MM.1S (cell line): Measurements from ENCODE around the gene ATP5F1E.

Experiments
- DNase-seq: peaks from one replicate; pipeline ENCODE4 v3.0.0-alpha.2; 2015
- H2AFZ ChIP-seq: fragments of 300-600 bp; sonication (generic); 2 replicates; pipeline ENCODE4 v1.6.0; 2016; ENCODE audit warnings: antibody characterized with exemption, low read length
- H3F3A ChIP-seq: fragments of 300-600 bp; sonication (generic); 2 replicates; pipeline ENCODE4 v1.6.1; 2016; ENCODE audit warnings: mild to moderate bottlenecking, antibody characterized with exemption, low read length, moderate library complexity, mixed read lengths; ENCODE audit not compliant: insufficient read depth
- H3K27ac ChIP-seq: fragments of 300-600 bp; sonication (generic); 2 replicates; pipeline ENCODE4 v1.5.1; 2016; ENCODE audit warnings: mild to moderate bottlenecking, low read length
- H3K27me3 ChIP-seq: fragments of 300-600 bp; sonication (generic); replicated peaks from 2 replicates; pipeline ENCODE4 v1.6.0; 2016; ENCODE audit warnings: low read length; ENCODE audit not compliant: insufficient read depth
- H3K36me3 ChIP-seq: fragments of 300-600 bp; sonication (generic); replicated peaks from 2 replicates; pipeline ENCODE4 v1.6.1; 2016; ENCODE audit warnings: mild to moderate bottlenecking, low read length, mixed read lengths; ENCODE audit not compliant: insufficient read depth
- H3K4me1 ChIP-seq: fragments of 300-600 bp; sonication (generic); 2 replicates; pipeline ENCODE4 v1.6.1; 2016; ENCODE audit warnings: low read length, mixed read lengths
- H3K4me2 ChIP-seq: fragments of 300-600 bp; sonication (generic); 2 replicates; pipeline ENCODE4 v1.6.0; 2016; ENCODE audit warnings: low read depth, low read length
- H3K4me3 ChIP-seq: fragments of 300-600 bp; sonication (generic); 2 replicates; pipeline ENCODE4 v1.5.1; 2016; ENCODE audit warnings: low read length, mixed read lengths
- H3K79me2 ChIP-seq: fragments of 300-600 bp; sonication (generic); 2 replicates; pipeline ENCODE4 v1.6.1; 2016; ENCODE audit warnings: mixed run types, low read length, mixed read lengths
- H3K9ac ChIP-seq: fragments of 300-600 bp; sonication (generic); 2 replicates; pipeline ENCODE4 v1.6.1; 2016; ENCODE audit warnings: low read length, mixed read lengths
- H3K9me2 ChIP-seq: fragments of 300-600 bp; sonication (generic); replicated peaks from 2 replicates; pipeline ENCODE4 v1.6.1; 2016; ENCODE audit warnings: mild to moderate bottlenecking, low read length, mixed read lengths; ENCODE audit not compliant: insufficient read depth
- H3K9me3 ChIP-seq: fragments of 300-600 bp; sonication (generic); replicated peaks from 2 replicates; pipeline ENCODE4 v1.6.1; 2016; ENCODE audit warnings: mild to moderate bottlenecking, low read length, mixed read lengths; ENCODE audit not compliant: insufficient read depth
- H4K20me1 ChIP-seq: fragments of 300-600 bp; sonication (generic); 2 replicates; pipeline ENCODE4 v1.6.1; 2016; ENCODE audit warnings: mild to moderate bottlenecking, low read length, moderate library complexity, mixed read lengths; ENCODE audit not compliant: insufficient read depth
- CTCF ChIP-seq: fragments of 300-600 bp; sonication (generic); IDR thresholded peaks from 2 replicates; pipeline ENCODE4 v1.5.1; 2016; ENCODE audit warnings: antibody characterized with exemption, low read length, mixed read lengths
- EZH2 ChIP-seq: fragments of 300-600 bp; sonication (generic); optimal IDR thresholded peaks from 2 replicates; pipeline ENCODE3; 2017; ENCODE audit warnings: low read depth, mild to moderate bottlenecking, antibody characterized with exemption, low read length, mixed read lengths
- EZH2phosphoT487 ChIP-seq: fragments of 300-600 bp; sonication (generic); IDR thresholded peaks from 2 replicates; pipeline ENCODE4 v1.6.1; 2018; ENCODE audit warnings: antibody characterized with exemption, low read length

Gene ATP5F1E

GRCh38 chr20:59025086-59025485 lies 7.0 kb downstream of the ATP5F1E start:
- Histone ChIP-seq H3K4me1 (peaks cover 12% of the 10 kb centered on the region), H3K4me2 (no peak overlapping the region), H3K9ac (no peak overlapping the region), H3K9me3 (no peaks in the 10 kb centered on the region), H3K79me2 (peaks cover 62% of the 10 kb centered on the region), H3K9me2 (no peaks in the 10 kb centered on the region), H3K4me3 (no peak overlapping the region), H3K27ac (no peak overlapping the region), H4K20me1 (peaks cover 17% of the 10 kb centered on the region), H3K36me3 (peaks cover 10% of the 10 kb centered on the region; the same call in 1 of the 2 replicates), H2AFZ (no peak overlapping the region), H3F3A (no peaks in the 10 kb centered on the region; the same call in 1 of the 2 replicates), H3K27me3 (no peaks in the 10 kb centered on the region)
- DNase-seq: no peak
- TF ChIP-seq EZH2phosphoT487 (no peak), CTCF (no peak), EZH2 (no peak)

GRCh38 chr20:59024111-59024530 lies 8.0 kb downstream of the ATP5F1E start:
- H3F3A ChIP-seq: no peaks in the 10 kb centered on the region; the same call in 1 of the 2 replicates
- no peaks in the 10 kb centered on the region for H3K9me3 ChIP-seq
- H3K79me2 ChIP-seq: peaks cover 52% of the 10 kb centered on the region
- H3K36me3 ChIP-seq: peaks cover 6% of the 10 kb centered on the region; the same call in 1 of the 2 replicates
- no peak overlapping the region for H2AFZ ChIP-seq
- H3K4me1 ChIP-seq: peaks cover 5% of the 10 kb centered on the region
- TF ChIP-seq EZH2: no peak
- no peak for TF ChIP-seq CTCF
- no peak for TF ChIP-seq EZH2phosphoT487
- DNase-seq: no peak
- no peak overlapping the region for H3K4me2 ChIP-seq
- no peak overlapping the region for H3K4me3 ChIP-seq
- no peaks in the 10 kb centered on the region for H3K9me2 ChIP-seq
- peaks cover 17% of the 10 kb centered on the region for H4K20me1 ChIP-seq
- H3K27ac ChIP-seq: no peak overlapping the region
- no peak overlapping the region for H3K9ac ChIP-seq
- no peaks in the 10 kb centered on the region for H3K27me3 ChIP-seq

- DNase-seq: no peak
Measured at GRCh38 chr20:59023616-59024015, 8.5 kb downstream of the ATP5F1E start.

More at GRCh38 chr20:59023616-59024015, 8.5 kb downstream of the ATP5F1E start:
- no peak overlapping the region for H3K27ac ChIP-seq
- H3F3A ChIP-seq: no peaks in the 10 kb centered on the region; the same call in 1 of the 2 replicates
- H4K20me1 ChIP-seq: peaks cover 17% of the 10 kb centered on the region
- H3K4me1 ChIP-seq: 0 out of 2 replicates have a peak, but pooled peaks cover under 1% of the 10 kb centered on the region
- H3K27me3 ChIP-seq: no peaks in the 10 kb centered on the region
- TF ChIP-seq EZH2phosphoT487: no peak
- no peak for TF ChIP-seq EZH2
- no peak for TF ChIP-seq CTCF
- H3K4me3 ChIP-seq: no peak overlapping the region
- H3K79me2 ChIP-seq: peaks cover 47% of the 10 kb centered on the region
- H2AFZ ChIP-seq: no peak overlapping the region
- H3K9me3 ChIP-seq: no peaks in the 10 kb centered on the region
- peaks cover 6% of the 10 kb centered on the region; the same call in 1 of the 2 replicates for H3K36me3 ChIP-seq
- no peak overlapping the region for H3K4me2 ChIP-seq
- H3K9ac ChIP-seq: no peak overlapping the region
- no peaks in the 10 kb centered on the region for H3K9me2 ChIP-seq
